Trophoblast cell (in vitro differentiated cells and primary cell): ENCODE results near the gene SMARCAL1.

Experiments
- DNase-seq, 2 donors: peaks; one replicate each; pipeline ENCODE4 v3.0.0-alpha.2; 2016
- H2AFZ ChIP-seq: 2 replicates; pipeline ENCODE4 v1.6.1; 2013; ENCODE audit warnings: low read length, moderate library complexity, mild to moderate bottlenecking; ENCODE audit not compliant: insufficient read depth, poor library complexity
- H2AK5ac ChIP-seq: 2 replicates; pipeline ENCODE4 v1.6.1; 2013; ENCODE audit warnings: mild to moderate bottlenecking, low read length
- H2BK120ac ChIP-seq: 2 replicates; pipeline ENCODE4 v1.6.1; 2013; ENCODE audit warnings: low read length, mild to moderate bottlenecking, moderate library complexity; ENCODE audit not compliant: insufficient read depth, poor library complexity
- H2BK12ac ChIP-seq: 2 replicates; pipeline ENCODE4 v1.6.1; 2013; ENCODE audit warnings: mild to moderate bottlenecking, low read length, moderate library complexity
- H2BK5ac ChIP-seq: 2 replicates; pipeline ENCODE4 v1.6.1; 2013; ENCODE audit warnings: low read length, low read depth, moderate library complexity, mild to moderate bottlenecking; ENCODE audit not compliant: poor library complexity
- H3K14ac ChIP-seq: 2 replicates; pipeline ENCODE4 v1.6.1; 2013; ENCODE audit warnings: mild to moderate bottlenecking, low read length
- H3K18ac ChIP-seq: 2 replicates; pipeline ENCODE4 v1.6.1; 2013; ENCODE audit warnings: mild to moderate bottlenecking, low read length
- H3K23ac ChIP-seq: 2 replicates; pipeline ENCODE4 v1.6.1; 2013; ENCODE audit warnings: low read length
- H3K27ac ChIP-seq: 2 replicates; pipeline ENCODE4 v1.5.1; 2013; ENCODE audit warnings: low read depth, mild to moderate bottlenecking, inconsistent platforms, low read length, moderate library complexity
- H3K27me3 ChIP-seq: 2 replicates; pipeline ENCODE4 v1.6.1; 2013; ENCODE audit warnings: inconsistent platforms, mild to moderate bottlenecking, low read length, moderate library complexity; ENCODE audit not compliant: insufficient read depth
- H3K36me3 ChIP-seq, 2 experiments: 1 replicate in 1 of 2; 2 replicates in 1 of 2; pipeline ENCODE4 v1.6.1; 2013; ENCODE audit warnings: low read length in 2 of 2, mild to moderate bottlenecking in 2 of 2, moderate library complexity in 1 of 2; ENCODE audit not compliant: insufficient read depth in 2 of 2, control insufficient read depth in 1 of 2
- H3K4ac ChIP-seq: 2 replicates; pipeline ENCODE4 v1.6.1; 2013; ENCODE audit warnings: low read depth, mild to moderate bottlenecking, low read length, moderate library complexity
- H3K4me1 ChIP-seq, 2 experiments: 1 replicate in 1 of 2; 2 replicates in 1 of 2; pipeline ENCODE4 v1.6.1; 2013; ENCODE audit warnings: low read length in 2 of 2, mild to moderate bottlenecking in 2 of 2, moderate library complexity in 1 of 2; ENCODE audit not compliant: insufficient read depth in 2 of 2, control insufficient read depth in 1 of 2
- H3K4me2 ChIP-seq: 2 replicates; pipeline ENCODE4 v1.6.1; 2013; ENCODE audit warnings: inconsistent platforms, mild to moderate bottlenecking, low read length, moderate library complexity
- H3K4me3 ChIP-seq: 2 replicates; pipeline ENCODE4 v1.5.1; 2013; ENCODE audit warnings: mild to moderate bottlenecking, low read depth, low read length, inconsistent platforms
- H3K79me1 ChIP-seq: one replicate; pipeline ENCODE4 v1.6.1; 2013; ENCODE audit warnings: low read length
- H3K79me2 ChIP-seq: 2 replicates; pipeline ENCODE4 v1.6.1; 2013; ENCODE audit warnings: low read length, mild to moderate bottlenecking; ENCODE audit not compliant: control insufficient read depth, insufficient read depth, poor library complexity
- H3K9ac ChIP-seq: 2 replicates; pipeline ENCODE4 v1.6.1; 2013; ENCODE audit warnings: mild to moderate bottlenecking, low read length
- H3K9me3 ChIP-seq: 2 replicates; pipeline ENCODE4 v1.6.1; 2013; ENCODE audit warnings: low read depth, mild to moderate bottlenecking, control low read depth, inconsistent platforms, low read length; ENCODE audit not compliant: insufficient read depth
- H4K12ac ChIP-seq: 2 replicates; pipeline ENCODE4 v1.6.1; 2013; ENCODE audit warnings: low read depth, mild to moderate bottlenecking, low read length, moderate library complexity
- H4K8ac ChIP-seq: 2 replicates; pipeline ENCODE4 v1.6.1; 2013; ENCODE audit warnings: low read depth, mild to moderate bottlenecking, low read length, moderate library complexity
- H4K91ac ChIP-seq: one replicate; pipeline ENCODE4 v1.6.1; 2013; ENCODE audit warnings: low read depth, mild to moderate bottlenecking, low read length, moderate library complexity
- WGBS: extraction: QIAGEN DNeasy Blood & Tissue Kit; methylation state at CpG from one replicate; pipeline ENCODE4 v1.1.7; 2013; ENCODE audit warnings: missing lambda C conversion rate; ENCODE audit not compliant: insufficient read length, insufficient coverage; ENCODE audit errors: extremely low coverage; 5-methylcytosine and 5-hydroxymethylcytosine counted together

Gene SMARCAL1

GRCh38 chr2:216394881-216395280, 17.4 kb upstream of the SMARCAL1 start:
- Histone ChIP-seq H4K12ac (no peak overlapping the region), H3K23ac (no peak overlapping the region), H3K4me1 (no peaks in the 10 kb centered on the region), H3K27ac (no peak overlapping the region), H2BK5ac (no peak overlapping the region), H3K4ac (no peak overlapping the region), H2AFZ (no peak overlapping the region), H3K79me1 (no peaks in the 10 kb centered on the region), H3K4me3 (no peak overlapping the region), H2AK5ac (no peak overlapping the region), H3K4me2 (no peak overlapping the region), H3K9ac (no peak overlapping the region), H2BK12ac (no peak overlapping the region), H4K8ac (no peak overlapping the region), H2BK120ac (no peak overlapping the region), H3K27me3 (no peaks in the 10 kb centered on the region), H3K79me2 (no peaks in the 10 kb centered on the region), H3K36me3 (no peaks in the 10 kb centered on the region), H3K9me3 (peaks cover 4% of the 10 kb centered on the region), H3K14ac (no peak overlapping the region), H4K91ac (no peak overlapping the region), H3K18ac (no peak overlapping the region)
- DNase-seq = peak in 1 of 2 donors; percentile 1
- whole genome bisulfite sequencing = no CpG with 5 or more reads among the region's 6 CpGs

- H3K79me2 ChIP-seq = no peaks in the 10 kb centered on the region
- H3K4me1 ChIP-seq = no peaks in the 10 kb centered on the region
- no peak overlapping the region for H3K4me3 ChIP-seq
- H4K91ac ChIP-seq = no peak overlapping the region
- no peak overlapping the region for H3K4ac ChIP-seq
- H3K9me3 ChIP-seq = peaks cover 4% of the 10 kb centered on the region
- H3K27me3 ChIP-seq = no peaks in the 10 kb centered on the region
- H2AFZ ChIP-seq = no peak overlapping the region
- no peak overlapping the region for H2BK120ac ChIP-seq
- H3K27ac ChIP-seq = no peak overlapping the region
- WGBS = no CpG with 5 or more reads among the region's 1 CpG
- no peak overlapping the region for H3K18ac ChIP-seq
- no peaks in the 10 kb centered on the region for H3K36me3 ChIP-seq
- H2BK12ac ChIP-seq = no peak overlapping the region
- no peak for DNase-seq
- H3K14ac ChIP-seq = no peak overlapping the region
- H3K4me2 ChIP-seq = no peak overlapping the region
- no peak overlapping the region for H2BK5ac ChIP-seq
- H3K79me1 ChIP-seq = no peaks in the 10 kb centered on the region
- H2AK5ac ChIP-seq = no peak overlapping the region
- no peak overlapping the region for H4K12ac ChIP-seq
- H3K9ac ChIP-seq = no peak overlapping the region
- H3K23ac ChIP-seq = no peak overlapping the region
- no peak overlapping the region for H4K8ac ChIP-seq
Measured at GRCh38 chr2:216399621-216400020, 12.7 kb upstream of the SMARCAL1 start.

GRCh38 chr2:216402751-216403150, 9.5 kb upstream of the SMARCAL1 start:
- no peaks in the 10 kb centered on the region for H3K79me2 ChIP-seq
- no peaks in the 10 kb centered on the region for H3K4me1 ChIP-seq
- no peak overlapping the region for H4K8ac ChIP-seq
- H3K27me3 ChIP-seq = no peaks in the 10 kb centered on the region
- no peak overlapping the region for H3K4me2 ChIP-seq
- no peak overlapping the region for H3K4ac ChIP-seq
- H2AFZ ChIP-seq = no peak overlapping the region
- no peaks in the 10 kb centered on the region for H3K36me3 ChIP-seq
- H3K4me3 ChIP-seq = no peak overlapping the region
- no peaks in the 10 kb centered on the region for H3K9me3 ChIP-seq
- no peak overlapping the region for H2BK120ac ChIP-seq
- H3K27ac ChIP-seq = no peak overlapping the region
- DNase-seq = no peak
- no peak overlapping the region for H3K23ac ChIP-seq
- H4K91ac ChIP-seq = no peak overlapping the region
- no peaks in the 10 kb centered on the region for H3K79me1 ChIP-seq
- no peak overlapping the region for H2AK5ac ChIP-seq
- H4K12ac ChIP-seq = no peak overlapping the region
- no peak overlapping the region for H3K18ac ChIP-seq
- H2BK12ac ChIP-seq = no peak overlapping the region
- no peak overlapping the region for H3K14ac ChIP-seq
- WGBS = no CpG with 5 or more reads among the region's 6 CpGs
- H2BK5ac ChIP-seq = no peak overlapping the region
- H3K9ac ChIP-seq = no peak overlapping the region

- Histone ChIP-seq H2AFZ (no peak overlapping the region), H3K27ac (no peak overlapping the region), H3K4me1 (no peaks in the 10 kb centered on the region), H3K27me3 (no peaks in the 10 kb centered on the region), H2BK5ac (no peak overlapping the region), H2AK5ac (no peak overlapping the region), H4K12ac (no peak overlapping the region), H2BK12ac (no peak overlapping the region), H4K8ac (no peak overlapping the region), H3K36me3 (no peaks in the 10 kb centered on the region), H3K4me3 (no peak overlapping the region), H3K79me1 (no peaks in the 10 kb centered on the region), H4K91ac (no peak overlapping the region), H3K79me2 (no peaks in the 10 kb centered on the region), H3K18ac (no peak overlapping the region), H3K9ac (no peak overlapping the region), H3K9me3 (no peaks in the 10 kb centered on the region), H3K4ac (no peak overlapping the region), H3K14ac (no peak overlapping the region), H3K4me2 (no peak overlapping the region), H2BK120ac (no peak overlapping the region), H3K23ac (no peak overlapping the region)
- DNase-seq = peak; percentile 23 to 77
- WGBS = no CpG with 5 or more reads among the region's 5 CpGs
Measured at GRCh38 chr2:216404010-216404618, 8.2 kb upstream of the SMARCAL1 start.
